CD8-positive, alpha-beta memory T cell (primary cell): ENCODE measurements around the gene TOMM22. TPM values are rescaled to one million over a fixed set of nuclear protein-coding genes. Genes with fewer than 3 reads are reported as not detected.

ENCODE experiments used
- CTCF ChIA-PET: fragments of 350-600 bp; sonication (Branson Sonifier 250); formaldehyde crosslinking; loops from one replicate; lab custom pipeline; 2021; ENCODE audit warnings: antibody characterized with exemption; lab: Charles Lee
- POLR2A ChIA-PET: fragments of 350-600 bp; sonication (Branson Sonifier 250); formaldehyde crosslinking; loops from one replicate; lab custom pipeline; 2021; ENCODE audit warnings: antibody characterized with exemption; lab: Charles Lee
- DNase-seq, 5 donors: peaks; one replicate each; pipeline versions ENCODE4 v3.0.0 to v3.0.0-alpha.2; 2020 to 2022; ENCODE audit warnings: mixed read lengths in 1 of 5
- H3K27ac ChIP-seq: one replicate; pipeline ENCODE4 v1.7.0; 2013; ENCODE audit warnings: low read depth, mild to moderate bottlenecking, low read length, moderate library complexity
- H3K27me3 ChIP-seq: 2 replicates; pipeline ENCODE4 v1.7.0; 2013; ENCODE audit warnings: low read length, mild to moderate bottlenecking; ENCODE audit not compliant: insufficient read depth, poor library complexity, severe bottlenecking
- H3K36me3 ChIP-seq: 2 replicates; pipeline ENCODE4 v1.7.0; 2013; ENCODE audit warnings: mild to moderate bottlenecking, low read length, moderate library complexity; ENCODE audit not compliant: insufficient read depth
- H3K4me1 ChIP-seq: 2 replicates; pipeline ENCODE4 v1.7.0; 2013; ENCODE audit warnings: mild to moderate bottlenecking, low read length, moderate library complexity; ENCODE audit not compliant: insufficient read depth
- H3K4me3 ChIP-seq: 2 replicates; pipeline ENCODE4 v1.7.0; 2013; ENCODE audit warnings: mild to moderate bottlenecking, low read length
- H3K9me3 ChIP-seq: 2 replicates; pipeline ENCODE4 v1.7.0; 2013; ENCODE audit warnings: mild to moderate bottlenecking, low read length
- H3K27ac Mint-ChIP-seq, 8 donors: one replicate each; pipeline ENCODE4 v1.8.0; 2020 to 2021; ENCODE audit warnings: mixed read lengths in 8 of 8, mild to moderate bottlenecking in 6 of 8, inconsistent platforms in 3 of 8, moderate library complexity in 3 of 8
- H3K27me3 Mint-ChIP-seq, 2 donors: one replicate each; pipeline ENCODE4 v1.8.0; 2020 to 2021; ENCODE audit warnings: mixed read lengths in 2 of 2, mild to moderate bottlenecking in 1 of 2, moderate library complexity in 1 of 2
- H3K36me3 Mint-ChIP-seq, 3 donors: one replicate each; pipeline ENCODE4 v1.8.0; 2020 to 2021; ENCODE audit warnings: mixed read lengths in 3 of 3, inconsistent platforms in 1 of 3, mild to moderate bottlenecking in 1 of 3
- H3K4me1 Mint-ChIP-seq, 3 donors: one replicate each; pipeline ENCODE4 v1.8.0; 2020 to 2021; ENCODE audit warnings: mixed read lengths in 3 of 3, inconsistent platforms in 1 of 3, mild to moderate bottlenecking in 1 of 3
- H3K4me3 Mint-ChIP-seq, 7 donors: one replicate each; pipeline ENCODE4 v1.8.0; 2020 to 2021; ENCODE audit warnings: mixed read lengths in 7 of 7, mild to moderate bottlenecking in 6 of 7, moderate library complexity in 4 of 7, inconsistent platforms in 2 of 7
- H3K9me3 Mint-ChIP-seq, 5 donors: one replicate each; pipeline ENCODE4 v1.8.0; 2020 to 2022; ENCODE audit warnings: mixed read lengths in 5 of 5, mild to moderate bottlenecking in 3 of 5, moderate library complexity in 2 of 5, inconsistent platforms in 1 of 5
- polyA plus RNA-seq: library from polyadenylated mRNA; unstranded; fragments of 300-500 nt; fragmentation: Illumina TruSeq; gene quantifications from one replicate; pipeline ENCODE4 v1.2.3, GENCODE V29; 2021
- total RNA-seq, 2 experiments: library from RNA; stranded (reverse); gene quantifications; one replicate each; pipeline ENCODE4 v1.2.3, GENCODE V29; 2021

The TOMM22 gene
- total and polyA plus RNA-seq, 3 experiments from 2014 or later: 61.4 to 210 (median 207) TPM

- ChIA-PET CTCF (no interaction called here), POLR2A (interaction anchor here (0.9 kb wide), 1 partner anchor 25 kb away, joined by 3 read pairs; no protein-coding TSS in a partner anchor)
- no peak for DNase-seq
- H3K9me3 Mint-ChIP-seq: no peaks in the 10 kb centered on the region
- H3K27ac Mint-ChIP-seq: peak overlapping the region in 1 of 8 donors; percentile 11
- Histone ChIP-seq H3K9me3 (no peaks in the 10 kb centered on the region), H3K27ac (no peak overlapping the region), H3K36me3 (peaks cover 11% of the 10 kb centered on the region), H3K4me1 (no peaks in the 10 kb centered on the region), H3K4me3 (no peak overlapping the region), H3K27me3 (no peaks in the 10 kb centered on the region)
- peaks cover 0 to 1% of the 10 kb centered on the region in 2 donors for H3K27me3 Mint-ChIP-seq
- no peak overlapping the region for H3K4me3 Mint-ChIP-seq
- H3K36me3 Mint-ChIP-seq: peaks cover 10 to 29% (median 11%) of the 10 kb centered on the region in 3 donors
- H3K4me1 Mint-ChIP-seq: no peaks in the 10 kb centered on the region
Measured at GRCh38 chr22:38674888-38675287, 6.9 kb upstream of the TOMM22 start.

- H3K4me3 ChIP-seq: no peak overlapping the region
- H3K9me3 ChIP-seq: no peaks in the 10 kb centered on the region
- H3K27me3 Mint-ChIP-seq: peaks cover 0 to 1% of the 10 kb centered on the region in 2 donors
- H3K4me3 Mint-ChIP-seq: peak overlapping the region in 1 of 7 donors; percentile 37
- POLR2A ChIA-PET: interaction anchor here (0.9 kb wide), 1 partner anchor 24 kb away, joined by 3 read pairs; no protein-coding TSS in a partner anchor
- no peaks in the 10 kb centered on the region for H3K4me1 ChIP-seq
- no peak for DNase-seq
- no peaks in the 10 kb centered on the region for H3K4me1 Mint-ChIP-seq
- CTCF ChIA-PET: no interaction called here
- H3K36me3 Mint-ChIP-seq: peaks cover 7 to 26% (median 10%) of the 10 kb centered on the region in 3 donors
- no peak overlapping the region for H3K27ac ChIP-seq
- H3K36me3 ChIP-seq: peaks cover 11% of the 10 kb centered on the region
- no peak overlapping the region for H3K27ac Mint-ChIP-seq
- H3K27me3 ChIP-seq: no peaks in the 10 kb centered on the region
- H3K9me3 Mint-ChIP-seq: no peaks in the 10 kb centered on the region
Measured at GRCh38 chr22:38675833-38676232, 5.9 kb upstream of the TOMM22 start.

GRCh38 chr22:38684895-38685294, 3.1 kb downstream of the TOMM22 start:
- Mint-ChIP-seq H3K27ac (peak overlapping the region in 3 of 8 donors; percentile 46 to 86 (median 67)), H3K27me3 (no peaks in the 10 kb centered on the region), H3K4me3 (peak overlapping the region in 1 of 7 donors; percentile 33), H3K4me1 (peaks cover 17 to 23% (median 21%) of the 10 kb centered on the region in 3 donors), H3K36me3 (peaks cover 0 to 75% (median 12%) of the 10 kb centered on the region in 3 donors), H3K9me3 (no peaks in the 10 kb centered on the region)
- Histone ChIP-seq H3K4me1 (peaks cover 14% of the 10 kb centered on the region), H3K9me3 (no peaks in the 10 kb centered on the region), H3K27me3 (no peaks in the 10 kb centered on the region), H3K36me3 (peaks cover 39% of the 10 kb centered on the region), H3K27ac (no peak overlapping the region), H3K4me3 (no peak overlapping the region)
- DNase-seq: no peak
- CTCF ChIA-PET: interaction anchor here (0.7 kb wide), 1 partner anchor 12 kb away, joined by 3 read pairs; no protein-coding TSS in a partner anchor
- POLR2A ChIA-PET: no interaction called here

GRCh38 chr22:38685761-38686160, 4.0 kb downstream of the TOMM22 start:
- H3K9me3 Mint-ChIP-seq: no peaks in the 10 kb centered on the region
- H3K4me3 ChIP-seq: no peak overlapping the region
- no peaks in the 10 kb centered on the region for H3K27me3 Mint-ChIP-seq
- peak overlapping the region in 2 of 7 donors; percentile 8 to 75 for H3K4me3 Mint-ChIP-seq
- no peaks in the 10 kb centered on the region for H3K27me3 ChIP-seq
- no peak overlapping the region for H3K27ac ChIP-seq
- peaks cover 0 to 77% (median 12%) of the 10 kb centered on the region in 3 donors for H3K36me3 Mint-ChIP-seq
- POLR2A ChIA-PET: no interaction called here
- no peaks in the 10 kb centered on the region for H3K9me3 ChIP-seq
- no peak for DNase-seq
- H3K27ac Mint-ChIP-seq: peak overlapping the region in 3 of 8 donors; percentile 32 to 86 (median 59)
- H3K4me1 Mint-ChIP-seq: peaks cover 17 to 23% (median 21%) of the 10 kb centered on the region in 3 donors
- peaks cover 14% of the 10 kb centered on the region for H3K4me1 ChIP-seq
- CTCF ChIA-PET: interaction anchor here (1.8 kb wide), 1 partner anchor 13 kb away, joined by 4 read pairs; no protein-coding TSS in a partner anchor
- peaks cover 39% of the 10 kb centered on the region for H3K36me3 ChIP-seq

GRCh38 chr22:38689651-38690050, 7.9 kb downstream of the TOMM22 start:
- Mint-ChIP-seq H3K27ac (peak overlapping the region in 1 of 8 donors; percentile 36), H3K4me3 (no peak overlapping the region)
- POLR2A ChIA-PET: no interaction called here

GRCh38 chr22:38694049-38694448, 12.3 kb downstream of the TOMM22 start:
- Histone ChIP-seq H3K9me3 (no peaks in the 10 kb centered on the region), H3K4me1 (peaks cover 37% of the 10 kb centered on the region), H3K4me3 (no peak overlapping the region), H3K27ac (no peak overlapping the region), H3K27me3 (no peaks in the 10 kb centered on the region), H3K36me3 (peaks cover 2% of the 10 kb centered on the region)
- H3K9me3 Mint-ChIP-seq: no peaks in the 10 kb centered on the region
- H3K36me3 Mint-ChIP-seq: peaks cover 0 to 68% (median 11%) of the 10 kb centered on the region in 3 donors
- peaks cover 37 to 71% (median 66%) of the 10 kb centered on the region in 3 donors for H3K4me1 Mint-ChIP-seq
- H3K27ac Mint-ChIP-seq: peak overlapping the region in 2 of 8 donors; percentile 14 to 32
- ChIA-PET CTCF (interaction anchor here (2.4 kb wide), 1 partner anchor 12 kb away, joined by 12 read pairs; the partner anchor contains the start of gene TOMM22), POLR2A (no interaction called here)
- no peak for DNase-seq
- peaks cover 0 to 1% of the 10 kb centered on the region in 2 donors for H3K27me3 Mint-ChIP-seq
- H3K4me3 Mint-ChIP-seq: no peak overlapping the region

More at GRCh38 chr22:38689651-38690050, 7.9 kb downstream of the TOMM22 start:
- Mint-ChIP-seq H3K4me1 (peaks cover 7 to 31% (median 26%) of the 10 kb centered on the region in 3 donors), H3K27me3 (peaks cover 0 to 1% of the 10 kb centered on the region in 2 donors), H3K36me3 (peaks cover 0 to 81% (median 9%) of the 10 kb centered on the region in 3 donors), H3K9me3 (no peaks in the 10 kb centered on the region)
- Histone ChIP-seq H3K27ac (no peak overlapping the region), H3K9me3 (no peaks in the 10 kb centered on the region), H3K27me3 (no peaks in the 10 kb centered on the region), H3K4me1 (peaks cover 7% of the 10 kb centered on the region), H3K36me3 (peaks cover 26% of the 10 kb centered on the region), H3K4me3 (no peak overlapping the region)
- DNase-seq: no peak
- CTCF ChIA-PET: interaction anchor here (0.6 to 1.5 kb wide), 3 partner anchors 16 to 1673 kb away, joined by 3 read pairs; partner anchors contain the start of gene GTPBP1

- POLR2A ChIA-PET: interaction anchor here (0.7 kb wide), 1 partner anchor 69 kb away, joined by 7 read pairs; no protein-coding TSS in a partner anchor
- H3K4me3 ChIP-seq: no peak overlapping the region
- Mint-ChIP-seq H3K4me1 (peaks cover 46 to 80% (median 75%) of the 10 kb centered on the region in 3 donors), H3K27ac (peak overlapping the region in 7 of 8 donors; percentile 3 to 74 (median 38)), H3K4me3 (peak overlapping the region in 1 of 7 donors; percentile 6), H3K36me3 (peaks cover 0 to 69% (median 8%) of the 10 kb centered on the region in 3 donors), H3K27me3 (peaks cover 0 to 1% of the 10 kb centered on the region in 2 donors), H3K9me3 (no peaks in the 10 kb centered on the region)
- H3K4me1 ChIP-seq: peaks cover 45% of the 10 kb centered on the region
- H3K36me3 ChIP-seq: no peaks in the 10 kb centered on the region
- no peaks in the 10 kb centered on the region for H3K27me3 ChIP-seq
- CTCF ChIA-PET: interaction anchor here (2.4 kb wide), 1 partner anchor 13 kb away, joined by 12 read pairs; the partner anchor contains the start of gene TOMM22
- H3K9me3 ChIP-seq: no peaks in the 10 kb centered on the region
- no peak overlapping the region for H3K27ac ChIP-seq
- DNase-seq: no peak
Measured at GRCh38 chr22:38694940-38695339, 13.2 kb downstream of the TOMM22 start.
